Measurements from ENCODE around the gene ALG1.
"Not testable (repeated sequence)": the region's sequence is repeated elsewhere in the genome, so short reads cannot be mapped to it uniquely, and the experiment has no call there.

ALG1 gene

GRCh38 chr16:5071681-5072333, at the start of gene ALG1:
ALG1 (plus strand) TSS chr16:5071843; CDS start chr16:5071850, 7 bp downstream.
- peak; percentile 58 for DNase-seq

- no peak for DNase-seq
Observed at GRCh38 chr16:5022521-5022920, 49.1 kb upstream of the ALG1 start.

GRCh38 chr16:5024632-5025031, 47.0 kb upstream of the ALG1 start:
- no peak for DNase-seq

- no peak for DNase-seq
Observed at GRCh38 chr16:5025171-5025632, 46.4 kb upstream of the ALG1 start.

- DNase-seq: no peak
Observed at GRCh38 chr16:5026664-5027063, 45.0 kb upstream of the ALG1 start.

- DNase-seq: no peak
Observed at GRCh38 chr16:5027086-5027485, 44.6 kb upstream of the ALG1 start.

- no peak for DNase-seq
Observed at GRCh38 chr16:5027575-5028235, 43.9 kb upstream of the ALG1 start.

GRCh38 chr16:5028950-5029475, 42.6 kb upstream of the ALG1 start:
- DNase-seq: no peak

GRCh38 chr16:5030251-5030870, 41.3 kb upstream of the ALG1 start:
- no peak for DNase-seq

GRCh38 chr16:5031601-5032000, 40.0 kb upstream of the ALG1 start:
- no peak for DNase-seq

GRCh38 chr16:5032748-5033167, 38.9 kb upstream of the ALG1 start:
- no peak for DNase-seq

GRCh38 chr16:5033256-5034166, 38.1 kb upstream of the ALG1 start, which contains the start of gene NAGPA:
NAGPA (minus strand) TSS chr16:5033935; CDS start chr16:5033914, 21 bp downstream.
- peak; percentile 54 for DNase-seq

- no peak for DNase-seq
Observed at GRCh38 chr16:5034167-5034523, 37.5 kb upstream of the ALG1 start.

- DNase-seq: no peak
Observed at GRCh38 chr16:5035909-5036227, 35.8 kb upstream of the ALG1 start.

- no peak for DNase-seq
Observed at GRCh38 chr16:5036228-5037156, 35.2 kb upstream of the ALG1 start.

GRCh38 chr16:5040451-5040850, 31.2 kb upstream of the ALG1 start:
- DNase-seq: no peak

GRCh38 chr16:5041600-5042133, 30.0 kb upstream of the ALG1 start:
- no peak for DNase-seq

GRCh38 chr16:5042574-5043171, 29.0 kb upstream of the ALG1 start:
- no peak for DNase-seq

GRCh38 chr16:5044011-5044540, 27.6 kb upstream of the ALG1 start:
- no peak for DNase-seq

GRCh38 chr16:5044581-5044980, 27.1 kb upstream of the ALG1 start:
- not testable (repeated sequence) for DNase-seq

All from KG1 (cell line).